CD4-positive, alpha-beta T cell treated with Interleukin-2 at 100 ng/mL for 4 hours (primary cell): ENCODE results near the gene ADGRD1.

Experiments used
- DNase-seq: peaks from one replicate; pipeline ENCODE4 v3.0.0-alpha.2; 2020; ENCODE audit warnings: low spot score

ADGRD1 gene

GRCh38 chr12:131024721-131025120, 71.0 kb downstream of the ADGRD1 start:
- DNase-seq: no peak

DNA sequence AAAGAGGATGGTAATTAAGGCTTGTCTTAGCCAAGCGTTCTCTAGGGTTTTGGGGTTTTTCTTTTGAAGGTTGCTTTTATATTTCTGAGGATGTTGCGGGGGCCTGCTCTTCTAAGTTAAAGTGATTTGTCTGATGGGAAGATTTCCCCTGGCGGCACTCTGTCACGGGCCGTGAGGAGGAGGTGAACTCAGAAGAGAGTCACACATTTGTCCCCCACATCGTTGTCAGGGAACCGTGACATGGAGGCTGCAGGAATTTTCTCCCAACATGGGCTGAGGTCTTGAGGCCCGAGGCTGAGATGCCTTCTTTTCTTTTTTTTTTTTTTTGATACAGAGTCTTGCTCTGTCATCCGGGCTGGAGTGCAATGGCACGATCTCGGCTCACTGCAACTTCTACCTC, 71.5 kb downstream of the ADGRD1 start:
- no peak for DNase-seq

- DNase-seq: no peak
Observed at GRCh38 chr12:131025939-131026702, 72.4 kb downstream of the ADGRD1 start.

GRCh38 chr12:131026754-131027153, 73.0 kb downstream of the ADGRD1 start:
- no peak for DNase-seq

- no peak for DNase-seq
Observed at GRCh38 chr12:131027264-131027663, 73.6 kb downstream of the ADGRD1 start.

DNA sequence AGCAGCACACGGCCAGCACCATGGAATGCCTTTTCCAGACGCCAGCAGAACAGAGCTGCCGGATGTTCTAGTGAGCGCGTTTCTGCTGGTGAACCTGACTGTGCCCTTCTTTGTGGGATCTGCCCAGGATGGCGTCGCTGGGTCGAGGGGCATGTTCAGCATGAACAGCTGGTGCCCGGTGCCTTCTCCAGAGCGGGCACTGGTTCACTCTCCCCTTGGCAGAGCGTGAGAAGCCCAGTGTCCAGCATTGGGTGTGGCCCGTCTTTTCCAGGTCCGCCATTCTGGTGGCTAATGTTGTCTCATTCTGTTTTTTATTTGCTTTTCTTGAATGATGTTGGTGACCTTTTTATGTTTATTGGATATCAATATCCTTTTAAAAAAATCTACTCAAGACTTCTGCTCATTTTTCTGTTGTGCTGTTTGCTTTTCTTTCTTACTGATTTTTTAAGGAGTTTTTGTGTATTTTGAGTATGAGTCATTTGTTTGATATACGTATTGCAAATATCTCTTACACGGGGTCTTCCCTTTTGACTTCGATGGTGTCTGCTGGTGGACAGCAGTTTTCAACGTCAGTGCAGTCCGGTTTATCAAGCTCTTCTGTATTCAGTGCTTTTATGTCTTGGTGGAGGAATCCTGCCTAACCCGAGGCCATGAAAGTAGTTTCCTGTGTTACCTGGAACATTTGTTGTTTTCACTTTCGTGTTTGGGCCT, 74.3 kb downstream of the ADGRD1 start:
- no peak for DNase-seq

- DNase-seq: no peak
Observed at GRCh38 chr12:131028587-131029338, 75.1 kb downstream of the ADGRD1 start.

DNA sequence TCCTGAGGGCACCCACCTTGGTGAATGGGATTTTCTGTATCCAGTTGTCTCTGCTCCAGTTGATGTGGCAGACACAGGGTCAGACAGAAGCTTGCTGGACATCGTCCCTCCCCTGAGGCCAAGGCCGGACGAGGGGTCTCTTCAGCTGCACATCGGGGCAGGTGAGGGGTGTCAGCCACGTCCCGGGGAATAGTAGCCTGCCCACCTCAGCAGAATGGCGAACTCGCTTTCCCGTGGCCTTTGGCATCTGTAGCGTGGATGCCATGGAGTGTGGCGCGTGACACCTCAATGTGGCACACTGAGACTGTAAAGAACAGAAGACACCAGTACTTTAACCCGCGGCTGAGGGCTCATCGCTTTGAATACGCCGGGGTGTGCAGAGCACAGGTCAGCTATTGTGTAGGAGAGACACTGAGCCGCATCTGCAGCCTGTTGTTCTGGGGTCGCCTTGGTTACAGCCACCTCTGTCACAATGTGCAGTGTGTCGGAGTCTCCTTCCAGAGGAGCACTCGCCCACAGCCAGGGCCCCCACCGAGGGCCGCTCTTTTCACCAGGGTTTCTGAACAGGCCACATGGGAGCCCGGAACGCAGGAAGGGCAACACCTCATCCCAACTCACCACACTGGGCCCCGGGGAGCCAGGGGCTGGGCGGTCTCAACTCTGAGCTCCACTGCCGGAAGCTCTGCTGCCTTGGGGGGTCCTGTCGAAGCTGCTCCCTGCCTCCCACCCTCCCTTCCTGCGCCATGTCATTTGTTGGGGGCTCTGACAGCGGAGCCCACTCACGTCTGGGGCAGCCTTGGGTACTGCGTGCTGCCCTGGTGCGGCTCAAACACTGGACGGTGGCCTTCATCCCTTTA, 77.0 kb downstream of the ADGRD1 start:
- DNase-seq: no peak

DNA sequence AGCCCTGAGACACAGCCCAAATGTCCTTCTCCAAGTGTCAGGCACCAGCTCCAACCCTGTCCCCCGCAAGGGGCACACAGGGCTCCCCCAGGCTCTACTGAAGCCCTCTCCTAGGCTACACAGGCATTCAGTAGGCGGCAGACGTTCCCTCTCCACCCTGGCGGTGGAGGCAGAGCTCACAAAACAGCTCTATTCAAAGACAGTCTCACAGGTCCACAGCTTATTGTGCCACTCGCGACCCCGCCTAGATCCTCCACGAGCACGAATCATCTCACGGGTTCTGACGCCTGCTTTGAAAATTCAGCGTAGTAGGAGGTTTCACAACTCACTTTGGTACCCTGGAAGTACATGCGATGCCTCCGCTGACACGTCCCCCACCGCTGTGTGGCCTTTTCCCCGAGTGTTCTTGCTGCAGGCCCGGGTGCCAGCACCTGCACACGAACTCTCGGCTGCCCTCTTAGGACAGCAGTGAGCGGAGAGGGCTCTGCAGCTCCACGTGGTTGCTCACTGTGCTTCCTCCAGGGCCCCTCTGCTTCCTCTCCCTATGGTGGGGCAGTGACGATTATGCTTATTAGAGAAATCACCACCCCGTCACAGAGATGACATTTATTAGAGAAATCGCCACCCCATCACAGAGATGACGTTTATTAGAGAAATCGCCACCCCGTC, 78.5 kb downstream of the ADGRD1 start:
- DNase-seq: no peak

- no peak for DNase-seq
Observed at GRCh38 chr12:131033486-131033885, 79.8 kb downstream of the ADGRD1 start.

DNA sequence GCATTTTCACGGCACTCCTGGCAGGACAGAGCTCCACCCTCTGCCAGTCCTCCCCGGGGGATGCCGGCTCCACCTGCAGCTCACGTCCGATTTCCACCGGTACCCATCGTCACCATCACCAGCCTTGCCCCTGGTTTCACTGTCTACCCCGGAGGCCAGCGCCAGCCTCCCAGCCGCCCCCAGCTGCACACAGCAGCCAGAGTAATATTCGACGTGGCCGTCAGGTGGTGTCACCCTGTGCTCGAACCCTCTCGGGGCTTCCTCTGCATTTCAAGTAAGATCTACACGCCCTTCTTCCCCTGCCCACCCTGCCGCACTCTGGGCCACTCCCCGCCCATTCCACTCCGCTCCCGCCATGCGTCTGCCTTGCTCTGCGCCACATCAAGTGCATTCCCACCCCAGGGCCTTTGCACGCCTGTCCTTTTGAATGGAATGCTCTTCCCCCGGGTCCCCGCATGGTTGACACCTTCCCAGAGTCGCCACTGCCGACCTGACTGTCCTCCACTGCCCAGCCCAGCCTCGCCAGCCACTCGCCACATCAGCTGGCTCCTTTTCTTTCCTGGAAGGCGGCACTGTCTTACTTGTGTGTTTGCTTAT, 80.3 kb downstream of the ADGRD1 start:
- DNase-seq: no peak

GRCh38 chr12:131034631-131035244, 81.0 kb downstream of the ADGRD1 start:
- DNase-seq: no peak

- DNase-seq: no peak
Observed at GRCh38 chr12:131035245-131035681, 81.6 kb downstream of the ADGRD1 start.

DNA sequence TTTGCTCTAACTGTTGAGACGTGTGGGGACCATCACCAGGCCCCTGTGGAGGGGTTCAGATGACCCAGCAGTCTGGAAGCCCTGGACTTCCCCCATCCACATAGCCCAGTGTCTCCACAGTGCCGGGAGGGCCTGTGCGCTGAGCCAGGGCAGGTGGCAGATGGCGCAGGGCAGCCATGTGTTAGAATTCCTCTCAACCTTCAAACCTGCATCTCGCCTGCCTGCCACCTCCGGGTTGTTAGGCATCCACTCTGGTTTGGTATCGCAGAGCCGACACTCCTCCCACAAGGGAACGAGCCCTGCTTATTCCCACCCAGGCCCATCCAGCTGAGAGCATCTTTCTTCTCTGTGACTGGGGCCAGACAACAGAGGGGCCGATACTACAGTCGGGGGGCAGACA, 84.5 kb downstream of the ADGRD1 start:
- no peak for DNase-seq

DNA sequence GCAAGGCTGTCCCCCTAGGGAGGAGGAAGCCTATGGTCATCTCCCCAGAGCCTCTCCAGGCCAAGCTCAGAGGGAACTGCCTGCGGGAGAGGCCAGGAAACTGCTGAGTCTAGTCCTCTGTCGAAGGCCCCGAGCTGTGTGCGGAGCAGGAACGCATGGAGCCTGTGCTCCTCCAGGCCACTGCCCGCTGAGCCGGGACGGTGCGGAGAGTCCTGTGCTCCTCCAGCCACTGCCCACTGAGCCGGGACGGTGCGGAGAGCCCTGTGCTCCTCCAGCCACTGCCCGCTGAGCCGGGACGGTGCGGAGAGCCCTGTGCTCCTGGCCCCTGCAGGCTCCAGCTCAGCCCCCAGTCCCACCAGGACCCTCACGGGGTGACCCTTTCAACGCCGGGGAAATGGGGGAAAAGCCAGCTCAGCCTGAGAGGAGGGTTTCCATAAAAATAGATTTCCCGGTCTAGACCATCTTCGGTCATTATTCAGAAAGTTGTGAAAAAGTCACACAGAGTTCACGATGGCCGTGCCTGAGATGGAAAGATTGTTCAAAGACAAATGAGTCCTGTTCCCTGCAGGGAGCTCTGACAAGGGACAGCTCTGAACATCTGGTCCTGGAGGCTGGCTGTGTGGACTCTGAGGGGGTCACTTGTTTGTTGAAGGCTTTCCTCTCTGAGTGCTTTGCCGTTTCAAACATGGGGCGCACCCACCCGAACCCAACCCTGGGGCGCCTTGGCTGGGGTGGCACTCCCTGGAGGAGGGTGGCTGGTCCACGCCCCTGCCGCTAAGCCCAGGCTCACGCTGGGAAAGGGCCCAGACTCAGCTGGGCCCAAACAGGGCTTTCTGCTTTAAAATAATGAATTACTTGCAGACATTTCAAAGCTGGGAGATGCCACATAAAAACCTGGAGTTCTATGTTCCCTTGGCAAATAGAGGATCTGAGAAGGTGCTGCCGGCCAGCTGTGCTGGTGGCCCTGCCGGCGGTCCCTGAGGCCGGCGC, 85.5 kb downstream of the ADGRD1 start:
- no peak for DNase-seq

DNA sequence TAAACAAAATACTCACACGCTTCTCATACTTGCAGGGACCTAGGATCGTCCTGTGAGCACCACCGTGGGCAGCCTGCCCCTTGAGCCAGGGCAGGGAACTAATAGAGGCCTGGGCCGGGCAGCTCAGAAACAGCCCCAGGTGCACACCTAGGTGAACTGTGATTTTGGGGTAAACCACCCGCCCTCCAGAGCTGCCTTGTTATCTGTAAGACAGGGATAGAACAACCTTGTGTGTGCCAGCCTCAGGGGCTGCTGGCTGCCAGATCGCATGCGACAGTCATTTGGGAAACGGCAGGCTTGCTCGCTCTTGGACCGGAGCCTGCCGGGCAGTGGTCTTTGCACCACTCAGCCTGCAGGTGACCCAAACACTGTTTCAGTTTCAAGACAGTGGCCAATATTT, 86.8 kb downstream of the ADGRD1 start:
- DNase-seq: no peak

DNA sequence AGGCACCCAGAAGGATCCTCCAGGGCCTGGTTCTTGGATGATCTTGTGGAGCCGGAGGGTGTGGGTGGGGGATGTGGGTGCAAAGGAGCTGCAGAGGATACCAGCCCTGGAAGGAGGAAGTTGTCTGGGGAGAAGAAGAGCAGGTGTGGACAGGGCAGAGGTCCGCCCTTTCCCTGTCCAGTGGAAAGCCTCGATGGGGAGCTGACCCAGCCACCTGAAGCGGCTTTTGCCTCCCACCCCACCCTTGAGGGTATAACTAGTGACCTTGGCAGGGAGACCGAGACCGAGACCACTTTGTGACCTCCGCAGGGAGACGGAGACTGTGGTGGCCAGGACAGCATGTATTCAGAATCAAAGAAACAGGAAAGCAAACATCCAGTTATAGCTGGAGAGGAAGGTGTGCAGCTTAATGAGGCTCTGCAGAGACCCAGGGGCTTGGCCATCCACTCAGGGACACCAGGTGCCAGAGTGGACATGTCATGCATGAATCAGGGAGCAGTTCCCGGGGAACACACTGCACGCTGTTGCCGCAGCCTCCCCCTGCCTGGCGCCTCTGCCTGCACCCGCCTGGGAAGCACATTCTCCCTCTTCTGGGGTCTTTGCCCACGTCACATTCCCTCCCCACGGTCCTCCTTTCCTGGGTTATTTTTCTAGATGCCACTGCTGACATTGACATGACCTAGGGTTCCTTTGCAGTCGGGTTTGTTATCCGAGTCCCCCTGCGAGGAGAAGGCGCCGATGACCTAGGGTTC, 87.7 kb downstream of the ADGRD1 start:
- no peak for DNase-seq
